GM12878 (cell line): Measurements from ENCODE around the gene DEXI. TPM values are rescaled to one million over a fixed set of nuclear protein-coding genes. Genes with fewer than 3 reads are reported as not detected.
A peak's percentile ranks its signal among the peaks of the same experiment; 100 is the strongest.

Experiments
- ATAC-seq: fragments of 200-7000 bp; cut with Tn5 transposase; 3 replicates; pipeline ENCODE4 v1.9.1; 2020; ENCODE audit warnings: mild to moderate bottlenecking, moderate library complexity
- BruUV-seq: library from RNA; stranded (reverse); fragments of 400-500 nt; replicated peaks from 2 replicates; lab custom pipeline; 2021; lab: Mats Ljungman, UMichigan
- CTCF ChIA-PET: fragments of 300-600 bp; sonication (Branson Sonifier 250); formaldehyde crosslinking; extraction: SDS; loops from one replicate; lab custom pipeline; 2021; ENCODE audit warnings: inconsistent platforms; lab: Yijun Ruan, JAX
- POLR2A ChIA-PET: fragments of 350-600 bp; formaldehyde crosslinking; extraction: SDS; loops from one replicate; lab custom pipeline; 2021; ENCODE audit warnings: inconsistent platforms; lab: Charles Lee
- RAD21 ChIA-PET: fragments of 300-600 bp; sonication (Branson Sonifier 250); formaldehyde crosslinking; loops from one replicate; lab custom pipeline; 2023; ENCODE audit warnings: antibody characterized with exemption; ENCODE audit not compliant: unreplicated experiment; lab: Charles Lee
- SMC1A ChIA-PET: fragments of 300-600 bp; sonication (Branson Sonifier 250); formaldehyde crosslinking; loops from one replicate; lab custom pipeline; 2023; ENCODE audit not compliant: unreplicated experiment, uncharacterized antibody; lab: Charles Lee
- DNase-seq: peaks from one replicate; pipeline ENCODE4 v3.0.0-alpha.2; 2011; ENCODE audit warnings: low read depth, low spot score
- FAIRE-seq: peaks from 3 replicates; lab custom pipeline; 2011; peaks lifted over from hg19 to GRCh38; lab: Jason Lieb, UNC
- H2AFZ ChIP-seq: 2 replicates; pipeline ENCODE4 v1.6.0; 2011; ENCODE audit warnings: low read depth, low read length, control low read depth; ENCODE audit not compliant: control insufficient read depth
- H3K27ac ChIP-seq: 2 replicates; pipeline ENCODE4 v1.5.1; 2011; ENCODE audit warnings: control low read depth; ENCODE audit not compliant: control insufficient read depth, insufficient read depth
- H3K27me3 ChIP-seq, 2 experiments: replicated peaks in 1 of 2; 2 replicates each; pipeline versions ENCODE4 v1.6.0 to v1.6.1; 2011; ENCODE audit warnings: low read length in 1 of 2; ENCODE audit not compliant: control insufficient read depth in 2 of 2, insufficient read depth in 2 of 2
- H3K36me3 ChIP-seq, 2 experiments: 2 replicates each; pipeline ENCODE4 v1.5.1; 2011; ENCODE audit warnings: low read length in 1 of 2; ENCODE audit not compliant: control insufficient read depth in 2 of 2, insufficient read depth in 2 of 2
- H3K4me1 ChIP-seq: 2 replicates; pipeline ENCODE4 v1.6.1; 2011; ENCODE audit warnings: mild to moderate bottlenecking, low read length, moderate library complexity, mixed read lengths; ENCODE audit not compliant: control insufficient read depth, insufficient read depth
- H3K4me2 ChIP-seq: 2 replicates; pipeline ENCODE4 v1.6.0; 2011; ENCODE audit warnings: control low read depth; ENCODE audit not compliant: control insufficient read depth, insufficient read depth
- H3K4me3 ChIP-seq: fragments of 200-600 bp; sonication (generic); 2 replicates; pipeline ENCODE4 v1.5.1; 2016
- H3K79me2 ChIP-seq: 2 replicates; pipeline ENCODE4 v1.6.0; 2011; ENCODE audit warnings: low read length; ENCODE audit not compliant: control insufficient read depth, insufficient read depth
- H3K9ac ChIP-seq: 2 replicates; pipeline ENCODE4 v1.8.0; 2011; ENCODE audit warnings: low read length, control low read depth, mixed read lengths; ENCODE audit not compliant: control insufficient read depth, insufficient read depth
- H3K9me3 ChIP-seq: replicated peaks from 3 replicates; pipeline ENCODE4 v1.5.1; 2011; ENCODE audit warnings: mild to moderate bottlenecking, low read length; ENCODE audit not compliant: control insufficient read depth, insufficient read depth
- H4K20me1 ChIP-seq: 2 replicates; pipeline ENCODE4 v1.6.0; 2011; ENCODE audit not compliant: control insufficient read depth, insufficient read depth
- BACH1 ChIP-seq: fragments of 450-650 bp; IDR thresholded peaks from 2 replicates; pipeline ENCODE4 v1.6.1; 2017; ENCODE audit warnings: mild to moderate bottlenecking, borderline replicate concordance
- NR2F1 ChIP-seq: fragments of 450-650 bp; conservative IDR thresholded peaks from 2 replicates; pipeline ENCODE4 v1.6.1; 2017; ENCODE audit warnings: mild to moderate bottlenecking
- PAX8 ChIP-seq: fragments of 450-650 bp; IDR thresholded peaks from 2 replicates; pipeline ENCODE4 v1.6.1; 2017; ENCODE audit warnings: mild to moderate bottlenecking, moderate library complexity
- RELA ChIP-seq: fragments of 450-650 bp; IDR thresholded peaks from 2 replicates; pipeline ENCODE4 v1.8.0; 2014; ENCODE audit warnings: borderline replicate concordance; ENCODE audit not compliant: partially characterized antibody
- TAF1 ChIP-seq: IDR thresholded peaks from 2 replicates; pipeline ENCODE4 v1.6.1; 2011; ENCODE audit warnings: mild to moderate bottlenecking, low read depth, low read length, borderline replicate concordance
- YY1 ChIP-seq: IDR thresholded peaks from 2 replicates; pipeline ENCODE4 v1.6.1; 2011; ENCODE audit warnings: low read depth, mild to moderate bottlenecking, low read length
- ZBED1 ChIP-seq: IDR thresholded peaks from 2 replicates; pipeline ENCODE4 v1.6.1; 2016; ENCODE audit warnings: borderline replicate concordance
- ZNF24 ChIP-seq: fragments of 450-650 bp; IDR thresholded peaks from 2 replicates; pipeline ENCODE4 v1.6.1; 2017; ENCODE audit warnings: antibody characterized with exemption, mild to moderate bottlenecking
- WGBS: methylation state at CpG from one replicate; pipeline ENCODE4 v1.1.6; 2016; ENCODE audit warnings: low lambda C conversion rate; ENCODE audit not compliant: insufficient replicate concordance, insufficient coverage; ENCODE audit errors: missing lambda C conversion rate; 5-methylcytosine and 5-hydroxymethylcytosine counted together
- in situ Hi-C: fragments of 300-500 bp; cut with MboI; formaldehyde crosslinking; loops from 9 replicates; pipeline ENCODE4 v1.14.3; 2018; ENCODE audit warnings: mixed read lengths
- intact Hi-C: fragments of 100-400 bp; cut with micrococcal nuclease; formaldehyde crosslinking; loops from one replicate; pipeline ENCODE4 v1.14.2; 2022; ENCODE audit not compliant: unreplicated experiment
- polyA plus RNA-seq, 11 experiments: library from polyadenylated mRNA; depleted of rRNA in 4 of 11; unstranded in 6 of 11; stranded (reverse) in 5 of 11; fragments of >200 nt; fragmentation: Nextera tagmentation in 4 of 11; fragmentation: Illumina TruSeq in 1 of 11; extraction: Ambion mirVana in 4 of 11; extraction: Trizol in 1 of 11; gene quantifications; 1 replicate in 1 of 11; 2 replicates in 10 of 11; pipeline versions ENCODE4 v1.2.1 to v1.2.3, GENCODE V29; 2011 to 2016; ENCODE audit warnings: inconsistent platforms in 2 of 11, missing spikeins in 2 of 11, low read depth in 1 of 11
- total RNA-seq, 4 experiments: library from RNA; depleted of rRNA in 3 of 4; stranded (reverse); fragments of >200 nt in 3 of 4; fragmentation: Illumina TruSeq in 1 of 4; extraction: Trizol in 1 of 4; gene quantifications; 2 replicates each; pipeline versions ENCODE4 v1.2.1 to v1.2.3, GENCODE V29; 2013 to 2021
- TF ChIP-seq, protein P1 (sequence below): IDR thresholded peaks from 2 replicates; pipeline ENCODE4 v1.6.1; 2011; ENCODE audit warnings: low read depth, mild to moderate bottlenecking, low read length, moderate library complexity, borderline replicate concordance; ENCODE audit errors: extremely low read depth
- TF ChIP-seq, protein P2 (sequence below): fragments of 450-650 bp; IDR thresholded peaks from 2 replicates; pipeline ENCODE4 v1.6.1; 2017; ENCODE audit warnings: borderline replicate concordance

DEXI gene
- total and polyA plus RNA-seq, 10 of the 15 experiments (the other 5 are each of a cell fraction or from before 2014, with no cell fraction given): 1.4 to 26.3 (median 18.4) TPM

DNA sequence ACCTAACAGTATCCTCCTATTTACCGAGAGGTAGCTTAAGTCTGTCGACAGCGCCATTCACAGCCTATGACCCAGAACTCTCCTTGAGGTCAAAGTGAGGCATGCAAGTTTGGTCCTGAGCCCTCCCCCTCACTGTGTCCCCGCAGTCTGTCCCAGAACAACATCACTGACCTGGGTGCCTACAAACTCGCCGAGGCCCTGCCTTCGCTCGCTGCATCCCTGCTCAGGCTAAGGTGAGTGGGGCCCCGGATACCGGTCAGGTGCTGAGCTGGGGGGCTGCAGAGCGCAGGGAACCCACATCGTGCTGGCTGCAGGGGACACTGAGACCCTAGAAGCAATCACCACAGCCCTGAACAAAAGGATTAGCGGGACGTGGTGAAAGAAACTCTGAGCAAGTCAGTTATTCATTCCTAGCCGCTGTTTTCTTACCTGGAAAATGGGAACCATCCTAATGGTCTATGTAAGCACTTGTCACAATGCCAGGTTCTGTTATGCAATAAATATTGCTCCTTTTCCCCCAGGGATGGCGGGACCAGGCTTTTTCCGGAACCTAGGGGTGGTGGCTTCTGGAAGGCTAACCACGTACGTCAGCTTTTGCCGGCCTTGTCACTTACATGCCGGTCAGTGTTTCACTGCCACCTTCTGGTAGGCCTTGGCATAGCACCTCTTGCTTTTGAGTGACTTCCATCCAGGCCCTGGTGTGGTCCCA lies 23.8 kb downstream of the DEXI start (continued):
- TF ChIP-seq, protein P1, sequence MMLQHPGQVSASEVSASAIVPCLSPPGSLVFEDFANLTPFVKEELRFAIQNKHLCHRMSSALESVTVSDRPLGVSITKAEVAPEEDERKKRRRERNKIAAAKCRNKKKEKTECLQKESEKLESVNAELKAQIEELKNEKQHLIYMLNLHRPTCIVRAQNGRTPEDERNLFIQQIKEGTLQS: no peak
- no peak for TF ChIP-seq PAX8
- TF ChIP-seq TAF1: no peak
- TF ChIP-seq YY1: peak; percentile 70; the same call in 1 of the 2 replicates
- TF ChIP-seq ZBED1: no peak
- no peak for TF ChIP-seq NR2F1
- TF ChIP-seq BACH1: peak; percentile 20; the same call in 1 of the 2 replicates

DNA sequence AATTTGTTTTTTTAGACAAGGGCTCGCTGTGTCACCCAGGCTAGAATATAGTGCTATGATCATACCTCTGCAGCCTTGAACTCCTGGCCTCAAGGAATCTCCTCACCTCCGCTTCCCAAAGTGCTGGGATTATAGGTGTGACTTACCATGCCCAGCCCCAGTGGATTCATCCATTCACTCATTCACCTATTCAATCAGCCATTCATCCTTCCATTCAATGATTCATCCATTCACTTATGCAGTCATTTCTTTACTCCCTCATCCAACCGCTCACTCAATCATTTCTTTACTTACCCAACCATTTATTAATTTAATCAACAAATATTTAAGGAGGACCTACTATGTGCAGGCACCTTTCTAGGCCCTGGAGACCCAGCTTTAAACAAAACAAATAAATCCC lies 25.7 kb downstream of the DEXI start:
- no peak for TF ChIP-seq RELA
- TF ChIP-seq ZNF24: peak; percentile 42; the same call in 1 of the 2 replicates
- TF ChIP-seq, protein P2, sequence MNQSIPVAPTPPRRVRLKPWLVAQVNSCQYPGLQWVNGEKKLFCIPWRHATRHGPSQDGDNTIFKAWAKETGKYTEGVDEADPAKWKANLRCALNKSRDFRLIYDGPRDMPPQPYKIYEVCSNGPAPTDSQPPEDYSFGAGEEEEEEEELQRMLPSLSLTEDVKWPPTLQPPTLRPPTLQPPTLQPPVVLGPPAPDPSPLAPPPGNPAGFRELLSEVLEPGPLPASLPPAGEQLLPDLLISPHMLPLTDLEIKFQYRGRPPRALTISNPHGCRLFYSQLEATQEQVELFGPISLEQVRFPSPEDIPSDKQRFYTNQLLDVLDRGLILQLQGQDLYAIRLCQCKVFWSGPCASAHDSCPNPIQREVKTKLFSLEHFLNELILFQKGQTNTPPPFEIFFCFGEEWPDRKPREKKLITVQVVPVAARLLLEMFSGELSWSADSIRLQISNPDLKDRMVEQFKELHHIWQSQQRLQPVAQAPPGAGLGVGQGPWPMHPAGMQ: no peak
- WGBS: 64% methylated on average over 3 of the region's 3 CpGs
- in situ Hi-C loops (loop anchor here (5.0 kb wide), 1 partner anchor 174 kb away; the partner anchor contains the start of gene NUBP1), intact Hi-C loops (loop anchor here (10.0 kb wide), 1 partner anchor 82 kb away; no protein-coding TSS in a partner anchor)
- no peak overlapping the region for H3K4me2 ChIP-seq
- no peak overlapping the region for H3K4me3 ChIP-seq
- H3K9me3 ChIP-seq: no peaks in the 10 kb centered on the region
- H3K27ac ChIP-seq: no peak overlapping the region; the same call in 1 of the 2 replicates
- RAD21 ChIA-PET: interaction anchor here (0.8 to 7.2 kb wide), 12 partner anchors 26 to 178 kb away, joined by 3 to 87 read pairs (median 6); partner anchors contain the start of genes CIITA and NUBP1
- H3K79me2 ChIP-seq: no peaks in the 10 kb centered on the region
- H3K4me1 ChIP-seq: peaks cover 35% of the 10 kb centered on the region
- FAIRE-seq (no peak), ATAC-seq (no peak), DNase-seq (no peak)
- POLR2A ChIA-PET: interaction anchor here (0.7 to 3.2 kb wide), 7 partner anchors 10 to 39 kb away, joined by 3 to 16 read pairs (median 4); no protein-coding TSS in a partner anchor
- SMC1A ChIA-PET: interaction anchor here (0.6 to 6.6 kb wide), 12 partner anchors 10 to 312 kb away, joined by 3 to 79 read pairs (median 5); partner anchors contain the start of gene CIITA
- BruUV-seq: no TSS peak
- H2AFZ ChIP-seq: no peak overlapping the region
- H3K9ac ChIP-seq: no peak overlapping the region
- H3K27me3 ChIP-seq: no peaks in the 10 kb centered on the region
- H3K36me3 ChIP-seq: peaks cover 26 to 33% of the 10 kb centered on the region in 2 experiments
- no peaks in the 10 kb centered on the region for H4K20me1 ChIP-seq
- CTCF ChIA-PET: interaction anchor here (0.6 to 7.4 kb wide), 12 partner anchors 10 to 402 kb away, joined by 3 to 91 read pairs (median 4); partner anchors contain the start of genes CIITA and NUBP1
